ENCODE results near the gene TOM1L2. TPM values are rescaled to one million over a fixed set of nuclear protein-coding genes. Genes with fewer than 3 reads are reported as not detected.
"Not testable (repeated sequence)": the region's sequence is repeated elsewhere in the genome, so short reads cannot be mapped to it uniquely, and the experiment has no call there.

TOM1L2 gene
- total RNA-seq, 1 donor from 2014 or later: 287 TPM

DNA sequence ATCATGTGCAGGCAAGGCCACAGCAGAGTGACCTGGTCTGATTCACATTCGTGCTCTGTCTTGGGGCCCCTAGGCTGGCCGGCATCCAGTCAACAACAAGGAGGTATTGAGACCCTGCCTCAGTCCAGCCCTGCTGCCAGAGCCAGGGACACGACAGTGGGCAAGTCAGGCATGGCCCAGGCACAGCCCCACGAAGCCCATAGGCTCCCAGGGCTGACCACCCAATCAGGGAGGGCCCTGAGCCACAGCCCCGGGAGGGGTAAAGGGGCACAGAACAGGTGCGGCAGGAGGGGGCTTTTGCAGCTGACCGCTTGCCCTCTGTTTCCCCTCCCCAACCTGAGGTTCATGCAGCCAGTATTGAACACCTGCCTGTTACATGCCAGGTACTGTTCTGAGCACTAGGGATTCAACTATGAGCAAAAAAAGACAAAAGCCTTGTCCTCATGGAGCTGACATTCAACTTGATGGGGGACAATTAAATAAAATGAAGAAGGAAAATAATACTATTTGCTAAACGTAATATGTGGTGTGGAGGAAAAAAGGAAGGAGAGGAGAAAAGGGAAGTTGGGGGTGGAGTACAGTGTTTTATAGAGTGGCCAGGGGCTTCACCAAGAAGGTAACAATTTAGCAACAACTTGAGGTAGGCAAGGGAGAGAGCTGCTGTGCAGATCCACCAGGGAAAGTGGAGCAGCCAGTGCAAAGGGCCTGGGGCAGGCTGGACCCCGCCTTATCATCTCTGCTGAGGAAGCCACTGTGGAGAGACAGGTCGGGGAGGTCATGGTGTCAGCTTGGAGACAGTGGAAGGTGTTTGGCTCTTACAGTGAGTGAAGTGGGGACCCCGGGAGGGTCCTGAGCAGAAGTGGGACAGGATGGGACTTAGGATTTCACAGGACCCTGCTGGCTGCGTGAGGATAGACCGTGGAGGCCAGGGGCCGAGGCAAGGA lies 6.6 kb upstream of the TOM1L2 start:
- DNase-seq: no peak
- intact Hi-C loops (cut with micrococcal nuclease): loop anchor here (10.0 kb wide), 1 partner anchor 56 kb away; the partner anchor contains the start of genes ATPAF2 and GID4
- no peak for ATAC-seq

DNA sequence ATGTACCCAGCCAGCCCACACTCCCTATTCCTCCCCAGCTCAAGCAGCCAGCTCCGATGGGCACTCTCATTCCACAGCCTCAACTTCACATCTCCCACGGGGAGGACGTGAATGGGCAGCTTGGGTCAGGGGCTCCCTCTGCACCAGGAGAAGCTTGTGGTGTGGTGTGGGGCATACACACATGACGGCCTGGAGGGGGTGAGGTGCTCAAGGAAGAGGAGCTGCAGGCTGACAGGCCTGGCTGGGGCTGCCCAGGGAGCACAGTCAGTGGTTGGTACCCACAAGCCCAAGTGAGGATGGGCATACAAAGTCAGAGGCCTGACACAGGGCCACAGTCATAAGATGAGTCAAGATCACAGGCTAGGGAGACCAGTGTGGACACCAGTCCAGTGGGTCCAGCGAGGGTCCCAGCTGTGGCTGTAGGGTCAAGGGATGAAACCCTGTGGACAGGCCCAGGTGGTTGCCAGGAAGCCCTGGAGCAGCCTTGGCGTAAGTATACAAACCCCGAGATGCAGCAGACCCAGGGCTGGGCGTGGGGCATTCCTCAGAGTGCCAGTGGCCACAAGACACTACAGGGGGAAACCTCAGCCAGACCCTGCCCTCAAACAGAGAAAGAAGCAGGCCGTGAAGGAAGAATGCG lies 4.9 kb upstream of the TOM1L2 start:
- intact Hi-C loops (cut with micrococcal nuclease): loop anchor here (10.0 kb wide), 1 partner anchor 58 kb away; the partner anchor contains the start of genes ATPAF2 and GID4
- ATAC-seq: no peak
- no peak for DNase-seq

DNA sequence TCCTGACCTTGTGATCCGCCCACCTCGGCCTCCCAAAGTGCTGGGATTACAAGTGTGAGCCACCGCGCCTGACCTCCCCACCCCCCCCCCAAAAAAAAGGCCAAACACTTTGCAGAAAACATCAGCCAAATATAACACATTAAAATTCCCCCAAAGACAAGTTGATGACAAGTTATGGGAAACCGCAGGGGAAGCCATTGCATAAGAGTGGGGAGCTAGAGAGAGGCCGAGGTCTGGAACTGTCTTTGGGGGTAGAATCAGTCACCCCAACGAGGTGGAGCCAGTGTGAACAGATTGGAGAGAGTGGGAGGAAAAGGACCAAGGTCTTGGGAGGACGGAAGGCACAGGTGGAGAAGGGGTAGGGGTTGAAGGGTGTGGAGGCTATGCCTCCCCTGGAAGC lies 3.2 kb upstream of the TOM1L2 start:
- DNase-seq (no peak), ATAC-seq (no peak)
- intact Hi-C loops (cut with micrococcal nuclease): loop anchor here (10.0 kb wide), 1 partner anchor 59 kb away; the partner anchor contains the start of genes ATPAF2 and GID4

GRCh38 chr17:17972952-17973254 lies 703 bp upstream of the TOM1L2 start:
- intact Hi-C loops (cut with micrococcal nuclease): loop anchor here (10.0 kb wide), 1 partner anchor 62 kb away; the partner anchor contains the start of genes ATPAF2 and GID4
- DNase-seq: no peak
- ATAC-seq: no peak

DNA sequence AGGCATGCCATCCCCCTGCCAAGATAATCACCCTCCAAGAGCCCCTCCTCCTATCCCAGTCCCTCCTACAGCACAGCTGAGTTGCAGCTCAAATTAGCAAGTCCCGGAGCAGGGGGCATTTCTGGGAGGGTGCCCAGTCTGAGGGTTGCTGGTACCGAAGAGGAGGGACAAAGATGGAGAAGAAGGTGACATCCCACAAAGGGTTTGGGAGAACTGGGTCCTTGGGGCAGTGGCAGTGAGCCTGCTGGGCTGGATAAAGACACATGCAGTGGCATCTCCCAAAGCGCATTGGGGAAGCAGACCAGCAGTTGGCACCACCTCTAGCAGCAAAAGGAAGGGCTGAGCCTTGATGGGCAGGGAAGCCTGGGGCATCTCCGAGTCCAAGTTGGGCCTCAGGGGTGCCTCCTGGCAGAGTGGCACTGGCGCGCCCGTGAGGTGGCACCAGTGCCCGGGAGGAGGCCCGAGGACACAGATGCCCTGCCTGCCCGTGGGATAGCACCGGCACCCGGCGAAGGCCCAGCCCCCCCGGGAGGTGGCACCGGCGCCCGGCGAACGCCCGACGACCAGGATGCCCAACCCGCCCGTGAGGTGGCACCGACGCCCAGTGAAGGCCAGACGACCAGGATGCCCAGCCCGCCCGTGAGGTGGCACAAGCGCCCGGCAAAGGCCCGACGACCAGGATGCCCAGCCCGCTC lies 622 bp downstream of the TOM1L2 start:
- ATAC-seq: peak; percentile 50
- intact Hi-C loops (cut with micrococcal nuclease): loop anchor here (10.0 kb wide), 1 partner anchor 63 kb away; the partner anchor contains the start of genes ATPAF2 and GID4
- peak; percentile 53 for DNase-seq

DNA sequence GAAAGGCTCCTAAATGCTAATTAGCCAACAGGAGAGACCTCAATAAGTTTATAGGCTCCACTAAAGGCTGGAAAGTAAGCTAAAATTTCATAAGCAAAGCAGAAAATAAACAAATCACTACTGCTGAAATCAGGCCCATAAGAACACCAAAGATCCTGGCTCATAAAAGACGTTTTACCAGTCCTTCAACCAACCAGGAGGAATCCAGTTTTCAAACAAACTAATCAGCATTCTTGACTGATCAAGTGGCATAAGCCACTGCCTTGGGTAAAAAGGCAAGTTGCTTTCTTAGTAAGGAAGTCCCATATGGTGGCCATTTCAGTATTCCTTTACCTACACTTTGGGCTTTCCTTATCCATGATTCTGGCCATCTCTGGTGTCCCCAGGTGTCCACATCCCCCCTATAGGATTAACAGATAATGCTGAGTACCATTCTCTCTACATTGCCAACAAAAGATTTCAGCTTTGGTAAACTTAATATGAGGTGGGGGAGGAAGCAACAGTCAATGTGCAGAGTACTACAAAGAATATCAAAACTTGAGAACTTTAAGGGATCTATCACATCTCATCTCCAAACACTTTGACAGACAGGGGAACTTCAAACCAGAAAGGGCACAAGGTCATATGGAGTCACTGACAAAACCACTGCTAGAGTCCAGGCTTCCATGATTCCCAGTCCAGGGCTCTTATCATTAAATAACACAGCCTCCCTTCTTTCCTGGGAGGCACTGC lies 1.3 kb downstream of the TOM1L2 start:
- DNase-seq: no peak
- no peak for ATAC-seq
- intact Hi-C loops (cut with micrococcal nuclease): loop anchor here (10.0 kb wide), 1 partner anchor 64 kb away; the partner anchor contains the start of genes ATPAF2 and GID4

DNA sequence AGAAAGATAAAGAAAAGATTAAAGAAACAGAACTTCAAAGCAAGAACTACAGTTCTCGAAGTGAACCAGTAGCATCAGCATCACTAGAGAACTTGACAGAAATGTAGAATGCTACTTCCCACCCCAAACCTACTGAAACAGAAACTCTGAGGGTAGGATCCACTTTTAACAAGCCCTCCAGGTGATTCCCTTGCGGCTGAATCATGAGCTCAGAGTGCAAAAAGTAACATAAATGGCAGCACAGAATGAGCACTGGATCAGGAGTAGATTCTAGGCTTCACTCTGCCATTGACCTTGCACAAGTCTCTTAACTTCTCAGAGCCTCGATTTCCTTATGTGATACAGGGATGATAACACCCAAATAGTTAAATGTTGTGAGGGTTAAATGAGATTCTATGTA lies 5.8 kb downstream of the TOM1L2 start:
- intact Hi-C loops (cut with micrococcal nuclease): no loop called here
- DNase-seq (no peak), ATAC-seq (no peak)

- ATAC-seq: no peak
- intact Hi-C loops (cut with micrococcal nuclease): no loop called here
- DNase-seq: no peak
Measured at GRCh38 chr17:17965152-17965721, 7.0 kb downstream of the TOM1L2 start.

- intact Hi-C loops (cut with micrococcal nuclease): no loop called here
- ATAC-seq: peak; percentile 16
Measured at GRCh38 chr17:17964710-17965109, 7.5 kb downstream of the TOM1L2 start.

DNA sequence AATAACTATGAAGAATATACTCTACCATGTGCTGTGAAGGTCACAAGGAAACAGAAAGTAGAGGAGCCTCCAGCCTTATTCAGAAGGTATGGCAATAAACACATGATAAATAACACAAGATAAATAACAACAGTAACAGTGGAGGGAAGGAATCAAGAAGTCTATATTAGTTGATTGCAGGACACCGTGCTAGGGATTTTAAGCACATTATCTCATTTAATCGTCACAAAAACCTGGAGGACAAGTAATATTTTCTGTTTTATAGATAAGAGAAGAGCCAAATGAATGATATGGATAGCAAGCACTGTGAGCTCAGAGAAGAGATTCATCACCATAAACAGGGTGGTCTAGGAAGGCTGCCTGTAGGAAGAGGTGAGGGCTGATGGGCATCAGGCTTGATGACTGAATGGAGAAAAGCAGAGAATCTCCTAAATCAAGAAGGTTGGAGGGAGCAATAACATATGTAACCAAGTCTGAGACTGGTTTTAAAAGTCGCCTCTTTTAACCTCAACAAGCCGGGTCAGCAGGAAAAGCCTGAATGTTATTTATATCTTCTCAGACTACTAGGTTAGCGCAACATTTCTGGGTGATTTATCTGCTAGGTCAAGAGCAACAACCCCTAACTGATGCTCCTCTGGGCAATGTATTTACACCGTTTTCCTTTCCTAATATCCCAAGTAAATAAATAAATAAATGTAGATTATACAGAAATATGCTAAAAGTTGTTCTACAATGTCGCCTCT lies 8.3 kb downstream of the TOM1L2 start:
- no peak for DNase-seq
- intact Hi-C loops (cut with micrococcal nuclease): no loop called here
- no peak for ATAC-seq

More at GRCh38 chr17:17964710-17965109, 7.5 kb downstream of the TOM1L2 start:
- DNase-seq: no peak

DNA sequence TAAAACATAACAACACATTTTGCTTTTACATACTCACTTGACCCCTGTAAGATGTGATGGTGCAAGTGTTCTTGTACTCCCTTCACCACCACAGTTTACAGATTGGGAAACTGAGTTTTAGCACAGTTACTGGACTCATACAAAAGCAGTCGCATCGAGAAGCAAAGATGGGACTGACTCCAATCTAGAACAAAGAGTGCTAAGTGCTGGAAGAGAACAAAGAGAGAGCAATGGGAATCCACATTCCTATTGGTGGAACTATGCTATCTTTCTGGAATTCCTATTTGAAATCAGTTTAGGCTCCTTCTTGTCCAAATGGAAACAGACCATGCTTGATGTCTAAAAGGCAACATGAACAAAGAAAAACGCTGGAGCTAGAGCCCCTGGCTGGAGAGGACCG lies 9.1 kb downstream of the TOM1L2 start:
- DNase-seq (no peak), ATAC-seq (no peak)
- intact Hi-C loops (cut with micrococcal nuclease): no loop called here

- no peak for DNase-seq
- intact Hi-C loops (cut with micrococcal nuclease): no loop called here
- ATAC-seq: no peak
Measured at GRCh38 chr17:17960500-17961030, 11.6 kb downstream of the TOM1L2 start.

DNA sequence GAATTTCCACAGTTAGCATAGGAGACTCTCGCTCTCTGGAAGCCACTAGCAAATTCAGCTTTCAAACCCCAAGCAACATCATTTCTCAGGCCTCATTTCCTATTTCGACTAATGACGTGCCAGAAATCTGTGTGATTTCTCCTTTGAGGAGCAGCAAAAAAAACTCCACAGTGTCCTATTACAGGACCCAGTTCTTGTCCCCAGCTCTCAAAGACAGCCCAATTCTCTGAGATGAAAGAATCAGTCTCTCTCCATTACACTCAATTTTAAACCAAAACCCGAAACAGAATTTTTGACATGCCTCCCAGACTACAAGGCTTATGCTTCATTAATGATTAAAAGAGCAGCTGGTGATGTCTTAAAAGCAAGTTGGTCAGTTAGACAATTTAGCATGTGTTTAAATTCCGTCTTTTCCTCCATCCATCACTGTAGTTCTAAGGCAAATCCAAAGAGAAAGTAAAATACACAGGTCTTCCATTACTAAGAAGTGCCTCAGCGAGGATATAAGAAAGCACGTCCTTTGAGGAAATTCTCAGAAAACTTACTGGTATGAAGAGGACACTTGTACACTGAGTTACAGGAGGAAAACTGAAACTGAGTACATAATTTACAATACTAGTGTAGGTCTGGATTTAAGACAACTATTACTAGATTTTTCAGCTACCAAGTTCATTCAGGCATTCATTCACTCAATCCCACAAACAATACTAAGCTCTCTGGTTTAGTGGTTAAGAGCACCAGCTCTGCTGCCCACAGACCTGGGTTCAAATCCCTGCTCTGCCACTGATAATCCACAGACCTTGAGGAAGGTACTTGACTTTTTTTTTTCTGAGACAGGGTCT lies 12.5 kb downstream of the TOM1L2 start:
- DNase-seq: no peak
- intact Hi-C loops (cut with micrococcal nuclease): no loop called here
- ATAC-seq: peak; percentile 12

- no peak for ATAC-seq
- no peak for DNase-seq
- intact Hi-C loops (cut with micrococcal nuclease): no loop called here
Measured at GRCh38 chr17:17958982-17959381, 13.2 kb downstream of the TOM1L2 start.

GRCh38 chr17:17957584-17957916 lies 14.7 kb downstream of the TOM1L2 start:
- DNase-seq: no peak
- no peak for ATAC-seq
- intact Hi-C loops (cut with micrococcal nuclease): no loop called here

DNA sequence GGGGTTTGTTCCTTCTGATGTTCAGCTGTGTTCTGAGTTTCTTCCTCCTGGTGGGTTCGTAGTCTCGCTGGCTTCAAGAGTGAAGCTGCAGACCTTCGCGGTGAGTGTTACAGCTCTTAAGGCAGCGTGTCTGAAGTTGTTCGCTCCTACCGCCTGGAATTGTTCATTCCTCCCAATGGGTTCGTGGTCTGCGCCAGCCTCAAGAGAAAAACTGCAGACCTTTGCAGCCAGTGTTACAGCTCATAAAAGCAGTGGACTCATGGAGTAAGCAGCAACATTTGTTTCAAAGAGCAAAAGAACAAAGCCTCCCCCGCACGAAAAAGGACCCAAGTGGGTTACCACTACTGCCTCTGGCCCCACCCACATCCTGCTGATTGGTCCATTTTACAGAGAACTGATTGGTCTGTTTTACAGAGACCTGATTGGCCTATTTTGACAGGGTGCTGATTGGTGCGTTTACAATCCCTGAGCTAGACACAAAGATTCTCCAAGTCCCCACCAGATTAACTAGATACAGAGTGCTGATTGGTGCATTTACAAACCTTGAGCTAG lies 16.3 kb downstream of the TOM1L2 start:
- intact Hi-C loops (cut with micrococcal nuclease); ATAC-seq; DNase-seq: not testable (repeated sequence)

- no peak for DNase-seq
- ATAC-seq: no peak
- intact Hi-C loops (cut with micrococcal nuclease): no loop called here
Measured at GRCh38 chr17:17954079-17954478, 18.1 kb downstream of the TOM1L2 start.

Measured in left ventricle myocardium superior (tissue), 1 donor.